Activated CD8-positive, alpha-beta memory T cell treated with anti-CD3 and anti-CD28 coated beads for 36 hours (primary cell): ENCODE measurements around the gene ZNF665. TPM values are rescaled to one million over a fixed set of nuclear protein-coding genes. Genes with fewer than 3 reads are reported as not detected.
"Not testable (repeated sequence)": the region's sequence is repeated elsewhere in the genome, so short reads cannot be mapped to it uniquely, and the experiment has no call there.

Experiments
- CTCF ChIA-PET: fragments of 350-600 bp; sonication (Branson Sonifier 250); formaldehyde crosslinking; loops from one replicate; lab custom pipeline; 2021; ENCODE audit warnings: antibody characterized with exemption; lab: Charles Lee
- POLR2A ChIA-PET: fragments of 350-600 bp; sonication (Branson Sonifier 250); formaldehyde crosslinking; loops from one replicate; lab custom pipeline; 2021; ENCODE audit warnings: antibody characterized with exemption; lab: Charles Lee
- total RNA-seq, 2 experiments: library from RNA; stranded (reverse); gene quantifications; one replicate each; pipeline ENCODE4 v1.2.3, GENCODE V29; 2021

ZNF665 gene
- total RNA-seq, result 1 to 10 TPM; 3.5 to 4.3 TPM

GRCh38 chr19:53192771-53193534 is at the start of gene ZNF665:
Gene ZNF665 (minus strand): TSS chr19:53193358. CDS start chr19:53182898, 10,460 bp downstream.
- CTCF ChIA-PET, result interaction anchor here (0.7 kb wide), 1 partner anchor 1020 kb away, joined by 3 read pairs; no protein-coding TSS in a partner anchor
- POLR2A ChIA-PET, result no interaction called here

GRCh38 chr19:53237114-53237777 is 44.1 kb upstream of the ZNF665 start:
- ChIA-PET CTCF (no interaction called here), POLR2A (no interaction called here)

- POLR2A ChIA-PET, result no interaction called here
- CTCF ChIA-PET, result no interaction called here
Measured at GRCh38 chr19:53224606-53225005, 31.4 kb upstream of the ZNF665 start.

- POLR2A ChIA-PET, CTCF ChIA-PET: not testable (repeated sequence)
Measured at GRCh38 chr19:53222716-53223115, 29.6 kb upstream of the ZNF665 start.

GRCh38 chr19:53212703-53213320 is 19.7 kb upstream of the ZNF665 start:
- ChIA-PET CTCF (no interaction called here), POLR2A (no interaction called here)

- POLR2A ChIA-PET, result not testable (repeated sequence)
Measured at GRCh38 chr19:53211554-53211953, 18.4 kb upstream of the ZNF665 start.

GRCh38 chr19:53196777-53197396 is 3.7 kb upstream of the ZNF665 start:
- ChIA-PET POLR2A (no interaction called here), CTCF (no interaction called here)

More at GRCh38 chr19:53211554-53211953, 18.4 kb upstream of the ZNF665 start:
- CTCF ChIA-PET, result not testable (repeated sequence)

- ChIA-PET POLR2A (interaction anchor here (0.6 kb wide), 1 partner anchor 1492 kb away, joined by 3 read pairs; no protein-coding TSS in a partner anchor), CTCF (interaction anchor here (0.6 to 1.4 kb wide), 6 partner anchors 14 to 660 kb away, joined by 3 read pairs; no protein-coding TSS in a partner anchor)
Measured at GRCh38 chr19:53195265-53195903, 2.2 kb upstream of the ZNF665 start.

- ChIA-PET CTCF (interaction anchor here (0.7 kb wide), 1 partner anchor 1021 kb away, joined by 3 read pairs; no protein-coding TSS in a partner anchor), POLR2A (no interaction called here)
Measured at GRCh38 chr19:53193535-53194222, 521 bp upstream of the ZNF665 start.

GRCh38 chr19:53190253-53190652 is 2.9 kb downstream of the ZNF665 start:
- CTCF ChIA-PET, result no interaction called here

GRCh38 chr19:53189691-53190198 is 3.4 kb downstream of the ZNF665 start:
- POLR2A ChIA-PET, result not testable (repeated sequence)

More at GRCh38 chr19:53190253-53190652, 2.9 kb downstream of the ZNF665 start:
- POLR2A ChIA-PET, result no interaction called here

GRCh38 chr19:53185155-53185882 is 7.8 kb downstream of the ZNF665 start:
- CTCF ChIA-PET, POLR2A ChIA-PET: not testable (repeated sequence)

More at GRCh38 chr19:53189691-53190198, 3.4 kb downstream of the ZNF665 start:
- CTCF ChIA-PET, result not testable (repeated sequence)

GRCh38 chr19:53183146-53183764 is 9.9 kb downstream of the ZNF665 start:
- ChIA-PET CTCF (no interaction called here), POLR2A (no interaction called here)

- ChIA-PET POLR2A (no interaction called here), CTCF (no interaction called here)
Measured at GRCh38 chr19:53182202-53182601, 11.0 kb downstream of the ZNF665 start.

GRCh38 chr19:53177986-53178385 is 15.2 kb downstream of the ZNF665 start:
- POLR2A ChIA-PET, result no interaction called here
- CTCF ChIA-PET, result no interaction called here

GRCh38 chr19:53172889-53173288 is 20.3 kb downstream of the ZNF665 start:
- ChIA-PET POLR2A (no interaction called here), CTCF (interaction anchor here (0.7 kb wide), 1 partner anchor 1184 kb away, joined by 3 read pairs; no protein-coding TSS in a partner anchor)

GRCh38 chr19:53165691-53166091 is 27.5 kb downstream of the ZNF665 start:
- CTCF ChIA-PET, result no interaction called here
- POLR2A ChIA-PET, result no interaction called here
